WTC11 (cell line): ENCODE results near the gene LRRC41. TPM values are rescaled to one million over a fixed set of nuclear protein-coding genes. Genes with fewer than 3 reads are reported as not detected.
A peak's percentile ranks its signal among the peaks of the same experiment; 100 is the strongest.

Source experiments
- ATAC-seq: fragments of 200-7000 bp; cut with Tn5 transposase; 2 replicates; pipeline ENCODE4 v1.10.0; 2021; ENCODE audit warnings: mild to moderate bottlenecking, moderate library complexity
- CTCF ChIA-PET: fragments of 300-600 bp; sonication (Branson Sonifier 250); formaldehyde crosslinking; loops from one replicate; lab custom pipeline; 2021; ENCODE audit warnings: antibody characterized with exemption; lab: Charles Lee
- POLR2A ChIA-PET: fragments of 350-600 bp; sonication (Branson Sonifier 250); formaldehyde crosslinking; loops from one replicate; lab custom pipeline; 2021; ENCODE audit warnings: antibody characterized with exemption; lab: Charles Lee
- DNase-seq: peaks from one replicate; pipeline ENCODE4 v3.0.0; 2021; ENCODE audit warnings: low spot score
- H3K27ac Mint-ChIP-seq: 2 replicates; pipeline ENCODE4 v1.8.0; 2021; ENCODE audit warnings: mixed read lengths
- H3K27me3 Mint-ChIP-seq: 2 replicates; pipeline ENCODE4 v1.8.0; 2021; ENCODE audit warnings: low read depth, mild to moderate bottlenecking, moderate library complexity, mixed read lengths
- H3K36me3 Mint-ChIP-seq: 2 replicates; pipeline ENCODE4 v1.8.0; 2021; ENCODE audit warnings: mixed read lengths
- H3K4me1 Mint-ChIP-seq: 2 replicates; pipeline ENCODE4 v1.8.0; 2022; ENCODE audit warnings: mixed read lengths
- H3K4me3 Mint-ChIP-seq: 2 replicates; pipeline ENCODE4 v1.8.0; 2021; ENCODE audit warnings: mild to moderate bottlenecking, moderate library complexity, mixed read lengths
- H3K9me3 Mint-ChIP-seq: 2 replicates; pipeline ENCODE4 v1.8.0; 2021; ENCODE audit warnings: mixed read lengths
- ARID4B ChIP-seq: sonication (generic); formaldehyde crosslinking; IDR thresholded peaks from 2 replicates; pipeline ENCODE4 v1.8.0; 2023; ENCODE audit warnings: missing genetic modification reagents, mild to moderate bottlenecking, borderline replicate concordance
- CTCF ChIP-seq: fragments of 200-600 bp; IDR thresholded peaks from 2 replicates; pipeline ENCODE4 v1.8.0; 2022; ENCODE audit warnings: antibody characterized with exemption
- GRHL2 ChIP-seq: fragments of 250-450 bp; sonication (Bioruptor Pico); IDR thresholded peaks from 2 replicates; pipeline ENCODE4 v1.8.0; 2022; ENCODE audit warnings: mild to moderate bottlenecking, moderate library complexity; ENCODE audit not compliant: insufficient replicate concordance, severe bottlenecking
- HMGA2 ChIP-seq: fragments of 250-450 bp; sonication (Bioruptor Pico); IDR thresholded peaks from 2 replicates; pipeline ENCODE4 v1.4.0; 2021; ENCODE audit warnings: mild to moderate bottlenecking, moderate library complexity
- OVOL2 ChIP-seq: fragments of 250-450 bp; sonication (Bioruptor Pico); IDR thresholded peaks from 2 replicates; pipeline ENCODE4 v1.9.0; 2021; ENCODE audit warnings: mild to moderate bottlenecking, borderline replicate concordance
- SMAD4 ChIP-seq: sonication (generic); formaldehyde crosslinking; IDR thresholded peaks from 2 replicates; pipeline ENCODE4 v1.8.0; 2022; ENCODE audit warnings: mild to moderate bottlenecking, missing genetic modification reagents
- TCF7 ChIP-seq: sonication (generic); formaldehyde crosslinking; IDR thresholded peaks from 2 replicates; pipeline ENCODE4 v1.8.0; 2022; ENCODE audit warnings: mild to moderate bottlenecking, low read depth, missing genetic modification reagents, moderate library complexity
- TEAD4 ChIP-seq: sonication (generic); formaldehyde crosslinking; IDR thresholded peaks from 2 replicates; pipeline ENCODE4 v1.8.0; 2022; ENCODE audit warnings: mild to moderate bottlenecking, missing genetic modification reagents
- USF2 ChIP-seq: sonication (generic); formaldehyde crosslinking; IDR thresholded peaks from 2 replicates; pipeline ENCODE4 v1.8.1; 2023; ENCODE audit warnings: mild to moderate bottlenecking, missing genetic modification reagents, moderate library complexity
- ZBTB21 ChIP-seq: sonication (generic); formaldehyde crosslinking; IDR thresholded peaks from 2 replicates; pipeline ENCODE4 v1.8.1; 2023; ENCODE audit warnings: mild to moderate bottlenecking, missing genetic modification reagents, borderline replicate concordance
- ZNF263 ChIP-seq: sonication (generic); formaldehyde crosslinking; IDR thresholded peaks from 2 replicates; pipeline ENCODE4 v1.8.1; 2022; ENCODE audit warnings: low read depth, mild to moderate bottlenecking, moderate library complexity, missing genetic modification reagents
- ZNF512 ChIP-seq: sonication (generic); formaldehyde crosslinking; IDR thresholded peaks from 2 replicates; pipeline ENCODE4 v1.8.1; 2022; ENCODE audit warnings: missing genetic modification reagents, borderline replicate concordance
- total RNA-seq: library from RNA; stranded (reverse); gene quantifications from 3 replicates; pipeline ENCODE4 v1.2.3, GENCODE V29; 2021
- TF ChIP-seq, protein P1 (sequence below): sonication (generic); formaldehyde crosslinking; IDR thresholded peaks from 2 replicates; pipeline ENCODE4 v1.8.0; 2022; ENCODE audit warnings: mild to moderate bottlenecking, missing genetic modification reagents
- TF ChIP-seq, protein P2 (sequence below): fragments of 250-450 bp; sonication (Bioruptor Pico); IDR thresholded peaks from 2 replicates; pipeline ENCODE4 v1.9.0; 2021; ENCODE audit warnings: mild to moderate bottlenecking
- TF ChIP-seq, protein P3 (sequence below): sonication (generic); formaldehyde crosslinking; IDR thresholded peaks from 2 replicates; pipeline ENCODE4 v1.8.0; 2022; ENCODE audit warnings: mild to moderate bottlenecking, missing genetic modification reagents
- TF ChIP-seq, protein P4 (sequence below): sonication (generic); formaldehyde crosslinking; IDR thresholded peaks from 2 replicates; pipeline ENCODE4 v1.8.1; 2023; ENCODE audit warnings: mild to moderate bottlenecking, missing genetic modification reagents

LRRC41 gene
- total RNA-seq, 1 experiment from 2014 or later = 46.0 TPM

- Mint-ChIP-seq H3K4me1 (no peaks in the 10 kb centered on the region), H3K36me3 (peaks cover 61% of the 10 kb centered on the region), H3K4me3 (no peak overlapping the region), H3K9me3 (no peaks in the 10 kb centered on the region), H3K27ac (no peak overlapping the region), H3K27me3 (no peaks in the 10 kb centered on the region)
- ATAC-seq (no peak), DNase-seq (no peak)
- ChIA-PET POLR2A (no interaction called here), CTCF (no interaction called here)
- no peak for TF ChIP-seq SMAD4 (CRISPR knock-in tag)
- TF ChIP-seq, protein P1, sequence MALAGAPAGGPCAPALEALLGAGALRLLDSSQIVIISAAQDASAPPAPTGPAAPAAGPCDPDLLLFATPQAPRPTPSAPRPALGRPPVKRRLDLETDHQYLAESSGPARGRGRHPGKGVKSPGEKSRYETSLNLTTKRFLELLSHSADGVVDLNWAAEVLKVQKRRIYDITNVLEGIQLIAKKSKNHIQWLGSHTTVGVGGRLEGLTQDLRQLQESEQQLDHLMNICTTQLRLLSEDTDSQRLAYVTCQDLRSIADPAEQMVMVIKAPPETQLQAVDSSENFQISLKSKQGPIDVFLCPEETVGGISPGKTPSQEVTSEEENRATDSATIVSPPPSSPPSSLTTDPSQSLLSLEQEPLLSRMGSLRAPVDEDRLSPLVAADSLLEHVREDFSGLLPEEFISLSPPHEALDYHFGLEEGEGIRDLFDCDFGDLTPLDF (CRISPR knock-in tag) = no peak
- no peak for TF ChIP-seq TEAD4 (CRISPR knock-in tag)
- no peak for TF ChIP-seq HMGA2 (CRISPR knock-in tag)
- no peak for TF ChIP-seq ZNF512 (CRISPR knock-in tag)
- no peak for TF ChIP-seq GRHL2
- no peak for TF ChIP-seq ARID4B (CRISPR knock-in tag)
- TF ChIP-seq, protein P2, sequence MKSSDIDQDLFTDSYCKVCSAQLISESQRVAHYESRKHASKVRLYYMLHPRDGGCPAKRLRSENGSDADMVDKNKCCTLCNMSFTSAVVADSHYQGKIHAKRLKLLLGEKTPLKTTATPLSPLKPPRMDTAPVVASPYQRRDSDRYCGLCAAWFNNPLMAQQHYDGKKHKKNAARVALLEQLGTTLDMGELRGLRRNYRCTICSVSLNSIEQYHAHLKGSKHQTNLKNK (CRISPR knock-in tag) = no peak
- no peak for TF ChIP-seq ZNF263 (CRISPR knock-in tag)
- TF ChIP-seq USF2 (CRISPR knock-in tag) = no peak
- no peak for TF ChIP-seq TCF7 (CRISPR knock-in tag)
- TF ChIP-seq, protein P3, sequence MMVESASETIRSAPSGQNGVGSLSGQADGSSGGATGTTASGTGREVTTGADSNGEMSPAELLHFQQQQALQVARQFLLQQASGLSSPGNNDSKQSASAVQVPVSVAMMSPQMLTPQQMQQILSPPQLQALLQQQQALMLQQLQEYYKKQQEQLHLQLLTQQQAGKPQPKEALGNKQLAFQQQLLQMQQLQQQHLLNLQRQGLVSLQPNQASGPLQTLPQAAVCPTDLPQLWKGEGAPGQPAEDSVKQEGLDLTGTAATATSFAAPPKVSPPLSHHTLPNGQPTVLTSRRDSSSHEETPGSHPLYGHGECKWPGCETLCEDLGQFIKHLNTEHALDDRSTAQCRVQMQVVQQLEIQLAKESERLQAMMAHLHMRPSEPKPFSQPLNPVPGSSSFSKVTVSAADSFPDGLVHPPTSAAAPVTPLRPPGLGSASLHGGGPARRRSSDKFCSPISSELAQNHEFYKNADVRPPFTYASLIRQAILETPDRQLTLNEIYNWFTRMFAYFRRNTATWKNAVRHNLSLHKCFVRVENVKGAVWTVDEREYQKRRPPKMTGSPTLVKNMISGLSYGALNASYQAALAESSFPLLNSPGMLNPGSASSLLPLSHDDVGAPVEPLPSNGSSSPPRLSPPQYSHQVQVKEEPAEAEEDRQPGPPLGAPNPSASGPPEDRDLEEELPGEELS (CRISPR knock-in tag) = no peak
Measured at GRCh38 chr1:46352363-46352762, 48.9 kb upstream of the LRRC41 start.

- H3K27me3 Mint-ChIP-seq = no peaks in the 10 kb centered on the region
- peaks cover 47% of the 10 kb centered on the region for H3K36me3 Mint-ChIP-seq
- TF ChIP-seq OVOL2 = no peak
- TF ChIP-seq ZBTB21 (CRISPR knock-in tag) = no peak
- TF ChIP-seq, protein P4, sequence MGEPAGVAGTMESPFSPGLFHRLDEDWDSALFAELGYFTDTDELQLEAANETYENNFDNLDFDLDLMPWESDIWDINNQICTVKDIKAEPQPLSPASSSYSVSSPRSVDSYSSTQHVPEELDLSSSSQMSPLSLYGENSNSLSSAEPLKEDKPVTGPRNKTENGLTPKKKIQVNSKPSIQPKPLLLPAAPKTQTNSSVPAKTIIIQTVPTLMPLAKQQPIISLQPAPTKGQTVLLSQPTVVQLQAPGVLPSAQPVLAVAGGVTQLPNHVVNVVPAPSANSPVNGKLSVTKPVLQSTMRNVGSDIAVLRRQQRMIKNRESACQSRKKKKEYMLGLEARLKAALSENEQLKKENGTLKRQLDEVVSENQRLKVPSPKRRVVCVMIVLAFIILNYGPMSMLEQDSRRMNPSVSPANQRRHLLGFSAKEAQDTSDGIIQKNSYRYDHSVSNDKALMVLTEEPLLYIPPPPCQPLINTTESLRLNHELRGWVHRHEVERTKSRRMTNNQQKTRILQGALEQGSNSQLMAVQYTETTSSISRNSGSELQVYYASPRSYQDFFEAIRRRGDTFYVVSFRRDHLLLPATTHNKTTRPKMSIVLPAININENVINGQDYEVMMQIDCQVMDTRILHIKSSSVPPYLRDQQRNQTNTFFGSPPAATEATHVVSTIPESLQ (CRISPR knock-in tag) = no peak
- no peak for TF ChIP-seq CTCF
- POLR2A ChIA-PET = interaction anchor here (0.6 kb wide), 1 partner anchor 61 kb away, joined by 4 read pairs; no protein-coding TSS in a partner anchor
- no peak overlapping the region for H3K4me3 Mint-ChIP-seq
- DNase-seq (no peak), ATAC-seq (no peak)
- H3K27ac Mint-ChIP-seq = 0 out of 2 replicates have a peak overlapping the region, but pooled peaks have one; percentile 32
- peaks cover 12% of the 10 kb centered on the region for H3K4me1 Mint-ChIP-seq
- CTCF ChIA-PET = interaction anchor here (0.6 to 3.9 kb wide), 2 partner anchors 12 to 61 kb away, joined by 5 to 66 read pairs; no protein-coding TSS in a partner anchor
- no peaks in the 10 kb centered on the region for H3K9me3 Mint-ChIP-seq
Measured at GRCh38 chr1:46345281-46345680, 41.9 kb upstream of the LRRC41 start.
